ENCODE data around the gene OR2T5.
"Not testable (repeated sequence)": the region's sequence is repeated elsewhere in the genome, so short reads cannot be mapped to it uniquely, and the experiment has no call there.

DNA sequence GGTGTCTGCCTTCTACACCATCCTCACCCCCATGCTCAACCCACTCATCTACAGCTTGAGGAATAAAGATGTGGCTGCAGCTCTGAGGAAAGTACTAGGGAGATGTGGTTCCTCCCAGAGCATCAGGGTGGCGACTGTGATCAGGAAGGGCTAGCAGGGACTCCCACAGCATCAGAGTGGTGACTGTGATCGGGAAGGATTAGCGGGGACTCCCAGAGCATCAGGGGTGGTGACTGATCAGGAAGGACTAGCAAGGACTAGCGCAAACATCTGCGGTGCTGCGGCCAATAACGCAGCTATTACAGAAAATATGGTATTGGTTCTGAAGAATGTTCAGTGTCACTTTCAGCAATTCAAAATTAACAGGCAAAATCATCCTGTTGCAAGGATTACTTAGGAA is 34.8 kb upstream of the OR2T5 start:
- not testable (repeated sequence) for TF ChIP-seq EZH2phosphoT487 (IDR thresholded peaks at IDR 0.05; ENCODE audit: insufficient read depth, low read depth); EZH2 (IDR thresholded peaks at IDR 0.05; ENCODE audit: insufficient read depth, poor library complexity, severe bottlenecking)

Measured in GM23248 (cell line).